CD4-positive, alpha-beta T cell (primary cell): ENCODE measurements around the gene INSYN2A. TPM values are rescaled to one million over a fixed set of nuclear protein-coding genes. Genes with fewer than 3 reads are reported as not detected.

Source experiments
- ATAC-seq: fragments of 200-7000 bp; cut with Tn5 transposase; one replicate; pipeline ENCODE4 v1.10.0; 2022; ENCODE audit warnings: mild to moderate bottlenecking; ENCODE audit not compliant: poor library complexity
- CTCF ChIA-PET: fragments of 350-600 bp; sonication (Branson Sonifier 250); formaldehyde crosslinking; loops from one replicate; lab custom pipeline; 2021; ENCODE audit warnings: antibody characterized with exemption, inconsistent platforms; lab: Charles Lee
- POLR2A ChIA-PET: fragments of 350-600 bp; sonication (Branson Sonifier 250); formaldehyde crosslinking; loops from one replicate; lab custom pipeline; 2021; ENCODE audit warnings: antibody characterized with exemption, inconsistent platforms; lab: Charles Lee
- DNase-seq, 14 experiments: peaks; one replicate each; pipeline ENCODE4 v3.0.0-alpha.2; 2013 to 2020; ENCODE audit warnings: mixed read lengths in 2 of 14
- H3K27ac ChIP-seq, 2 donors: one replicate each; pipeline versions ENCODE4 v1.5.1 to v1.7.0; 2013; ENCODE audit warnings: low read length in 2 of 2, low read depth in 1 of 2, mild to moderate bottlenecking in 1 of 2
- H3K27me3 ChIP-seq, 2 experiments: 1 replicate in 1 of 2; 2 replicates in 1 of 2; pipeline versions ENCODE4 v1.6.1 to v1.7.0; 2013; ENCODE audit warnings: low read length in 2 of 2, control low read depth in 1 of 2, mild to moderate bottlenecking in 1 of 2, moderate library complexity in 1 of 2; ENCODE audit not compliant: insufficient read depth in 2 of 2, control insufficient read depth in 1 of 2
- H3K36me3 ChIP-seq: one replicate; pipeline ENCODE4 v1.6.1; 2013; ENCODE audit warnings: low read length, control low read depth; ENCODE audit not compliant: insufficient read depth
- H3K4me1 ChIP-seq: one replicate; pipeline ENCODE4 v1.6.1; 2013; ENCODE audit warnings: low read length, control low read depth; ENCODE audit not compliant: insufficient read depth
- H3K4me3 ChIP-seq: one replicate; pipeline ENCODE4 v1.5.1; 2013; ENCODE audit warnings: mild to moderate bottlenecking, low read length, moderate library complexity
- H3K9me3 ChIP-seq, 2 experiments: 1 replicate in 1 of 2; 2 replicates in 1 of 2; pipeline versions ENCODE4 v1.6.1 to v1.7.0; 2013; ENCODE audit warnings: low read length in 2 of 2, mild to moderate bottlenecking in 2 of 2, control low read depth in 1 of 2, moderate library complexity in 1 of 2; ENCODE audit not compliant: control insufficient read depth in 1 of 2, insufficient read depth in 1 of 2
- H3K27ac Mint-ChIP-seq: one replicate; pipeline ENCODE4 v1.8.0; 2020; ENCODE audit warnings: mixed read lengths
- H3K27me3 Mint-ChIP-seq: one replicate; pipeline ENCODE4 v1.8.0; 2021; ENCODE audit warnings: mixed read lengths
- H3K36me3 Mint-ChIP-seq: one replicate; pipeline ENCODE4 v1.8.0; 2021; ENCODE audit warnings: low read depth, mixed read lengths
- H3K4me1 Mint-ChIP-seq: one replicate; pipeline ENCODE4 v1.8.0; 2021; ENCODE audit warnings: low read depth, mixed read lengths
- H3K4me3 Mint-ChIP-seq: one replicate; pipeline ENCODE4 v1.8.0; 2020; ENCODE audit warnings: mild to moderate bottlenecking, mixed read lengths
- H3K9me3 Mint-ChIP-seq: one replicate; pipeline ENCODE4 v1.8.0; 2020; ENCODE audit warnings: mixed read lengths
- CTCF ChIP-seq: fragments of 200-600 bp; IDR thresholded peaks from one replicate; pipeline ENCODE4 v1.8.0; 2022; ENCODE audit warnings: antibody characterized with exemption, mild to moderate bottlenecking
- intact Hi-C, 2 experiments: fragments of 100-400 bp; cut with DNase I in 1 of 2; cut with micrococcal nuclease in 1 of 2; formaldehyde crosslinking; loops; one replicate each; pipeline versions ENCODE4 v1.15.1 to v1.9.0; 2023 to 2025; cut with DNase I, micrococcal nuclease
- total RNA-seq, 174 experiments: library from RNA in 2 of 174; stranded (reverse) in 2 of 174; gene quantifications; one replicate each; pipeline ENCODE4 v1.2.3 and lab custom pipeline; 2021 to 2026

The INSYN2A gene
- total RNA-seq, 2 experiments from 2014 or later, result not detected

GRCh38 chr10:127182161-127182560 lies 14.2 kb downstream of the INSYN2A start:
- Histone ChIP-seq H3K27ac (no peak overlapping the region), H3K36me3 (no peaks in the 10 kb centered on the region), H3K27me3 (no peaks in the 10 kb centered on the region), H3K4me3 (no peak overlapping the region), H3K4me1 (no peaks in the 10 kb centered on the region), H3K9me3 (no peaks in the 10 kb centered on the region)
- no peak for TF ChIP-seq CTCF
- no peaks in the 10 kb centered on the region for H3K36me3 Mint-ChIP-seq
- no peaks in the 10 kb centered on the region for H3K4me1 Mint-ChIP-seq
- CTCF ChIA-PET, result no interaction called here
- intact Hi-C loops, result no loop called here
- H3K27me3 Mint-ChIP-seq, result peaks cover 6% of the 10 kb centered on the region
- H3K27ac Mint-ChIP-seq, result no peak overlapping the region
- no peaks in the 10 kb centered on the region for H3K9me3 Mint-ChIP-seq
- no peak for ATAC-seq
- POLR2A ChIA-PET, result no interaction called here
- H3K4me3 Mint-ChIP-seq, result no peak overlapping the region
- no peak for DNase-seq

- Histone ChIP-seq H3K27me3 (no peaks in the 10 kb centered on the region), H3K4me1 (no peaks in the 10 kb centered on the region), H3K27ac (no peak overlapping the region), H3K9me3 (peaks cover 0 to 11% of the 10 kb centered on the region in 2 experiments), H3K36me3 (no peaks in the 10 kb centered on the region), H3K4me3 (no peak overlapping the region)
- ATAC-seq (no peak), DNase-seq (no peak)
- H3K4me1 Mint-ChIP-seq, result no peaks in the 10 kb centered on the region
- H3K27me3 Mint-ChIP-seq, result peaks cover 4% of the 10 kb centered on the region
- POLR2A ChIA-PET, result no interaction called here
- no peaks in the 10 kb centered on the region for H3K9me3 Mint-ChIP-seq
- no peaks in the 10 kb centered on the region for H3K36me3 Mint-ChIP-seq
- H3K27ac Mint-ChIP-seq, result no peak overlapping the region
- TF ChIP-seq CTCF, result no peak
- no peak overlapping the region for H3K4me3 Mint-ChIP-seq
- CTCF ChIA-PET, result no interaction called here
- intact Hi-C loops, result no loop called here
These were observed 16.7 kb downstream of the INSYN2A start for GRCh38 chr10:127179612-127180250.

GRCh38 chr10:127176649-127177048 lies 19.7 kb downstream of the INSYN2A start:
- intact Hi-C loops, result no loop called here
- Histone ChIP-seq H3K4me3 (no peak overlapping the region), H3K27ac (no peak overlapping the region), H3K36me3 (no peaks in the 10 kb centered on the region), H3K27me3 (no peaks in the 10 kb centered on the region), H3K9me3 (peaks cover 0 to 15% of the 10 kb centered on the region in 2 experiments), H3K4me1 (no peaks in the 10 kb centered on the region)
- H3K36me3 Mint-ChIP-seq, result no peaks in the 10 kb centered on the region
- ATAC-seq (no peak), DNase-seq (no peak)
- no peak overlapping the region for H3K4me3 Mint-ChIP-seq
- CTCF ChIA-PET, result no interaction called here
- H3K27me3 Mint-ChIP-seq, result no peaks in the 10 kb centered on the region
- no peak for TF ChIP-seq CTCF
- H3K27ac Mint-ChIP-seq, result no peak overlapping the region
- H3K4me1 Mint-ChIP-seq, result no peaks in the 10 kb centered on the region
- POLR2A ChIA-PET, result no interaction called here
- H3K9me3 Mint-ChIP-seq, result no peaks in the 10 kb centered on the region
